DND-41 (cell line): ENCODE measurements around the gene CLN5.

Experiments used
- CTCF ChIP-seq: IDR thresholded peaks from 2 replicates; pipeline ENCODE4 v1.5.1; 2012; ENCODE audit warnings: borderline replicate concordance, low read length, moderate library complexity, mild to moderate bottlenecking; ENCODE audit not compliant: poor library complexity, severe bottlenecking; ENCODE audit errors: extremely low read depth
- EZH2 ChIP-seq: IDR thresholded peaks from 3 replicates; pipeline ENCODE4 v1.6.1; 2012; ENCODE audit warnings: borderline replicate concordance, low read depth, mild to moderate bottlenecking, moderate library complexity, low read length, inconsistent platforms; ENCODE audit not compliant: severe bottlenecking

GRCh38 chr13:76958841-76959432 is 32.9 kb upstream of the CLN5 start:
- no peak for TF ChIP-seq CTCF
- no peak for TF ChIP-seq EZH2
